CD14-positive monocyte (primary cell): Measurements from ENCODE around the gene PLVAP. TPM values are rescaled to one million over a fixed set of nuclear protein-coding genes. Genes with fewer than 3 reads are reported as not detected.

Source experiments
- DNase-seq, 3 donors: peaks; one replicate each; pipeline ENCODE4 v3.0.0-alpha.2; 2011 to 2022
- H2AFZ ChIP-seq: 2 replicates; pipeline ENCODE4 v1.6.0; 2012; ENCODE audit warnings: mild to moderate bottlenecking, low read depth, low read length, inconsistent platforms; ENCODE audit not compliant: insufficient read depth, poor library complexity, severe bottlenecking
- H3K27ac ChIP-seq, 2 donors: 1 replicate in 1 of 2; 2 replicates in 1 of 2; pipeline ENCODE4 v1.5.1; 2012 to 2013; ENCODE audit warnings: low read length in 2 of 2, control low read depth in 1 of 2, inconsistent platforms in 1 of 2, low read depth in 1 of 2, mild to moderate bottlenecking in 1 of 2
- H3K27me3 ChIP-seq, 2 donors: one replicate each; pipeline versions ENCODE4 v1.6.0 to v1.6.1; 2011 to 2013; ENCODE audit warnings: low read length in 2 of 2; ENCODE audit not compliant: control insufficient read depth in 2 of 2, insufficient read depth in 2 of 2
- H3K36me3 ChIP-seq, 2 donors: replicated peaks in 1 of 2; 1 replicate in 1 of 2; 2 replicates in 1 of 2; pipeline versions ENCODE4 v1.5.1 to v1.6.1; 2012 to 2013; ENCODE audit warnings: low read length in 2 of 2, control low read depth in 1 of 2, inconsistent platforms in 1 of 2, mild to moderate bottlenecking in 1 of 2; ENCODE audit not compliant: insufficient read depth in 2 of 2, control insufficient read depth in 1 of 2
- H3K4me1 ChIP-seq, 2 donors: 1 replicate in 1 of 2; 2 replicates in 1 of 2; pipeline versions ENCODE4 v1.5.1 to v1.6.1; 2012 to 2013; ENCODE audit warnings: low read length in 2 of 2, control low read depth in 1 of 2, inconsistent platforms in 1 of 2, mild to moderate bottlenecking in 1 of 2, moderate library complexity in 1 of 2; ENCODE audit not compliant: insufficient read depth in 2 of 2, control insufficient read depth in 1 of 2
- H3K4me2 ChIP-seq: replicated peaks from 2 replicates; pipeline ENCODE3; 2012; ENCODE audit warnings: low read length, moderate library complexity, mild to moderate bottlenecking; ENCODE audit not compliant: poor library complexity, severe bottlenecking; ENCODE audit errors: extremely low read depth
- H3K4me3 ChIP-seq, 3 experiments: fragments of 200-600 bp in 1 of 3; sonication (generic) in 1 of 3; replicated peaks in 1 of 3; 1 replicate in 2 of 3; 2 replicates in 1 of 3; pipeline ENCODE4 v1.5.1; 2011 to 2013; ENCODE audit warnings: low read length in 3 of 3, mild to moderate bottlenecking in 3 of 3, control low read depth in 2 of 3, low read depth in 2 of 3, inconsistent platforms in 1 of 3, moderate library complexity in 1 of 3
- H3K79me2 ChIP-seq: 2 replicates; pipeline ENCODE4 v1.6.0; 2012; ENCODE audit warnings: mild to moderate bottlenecking, control low read depth, inconsistent platforms, low read length, moderate library complexity; ENCODE audit not compliant: insufficient read depth
- H3K9ac ChIP-seq: 2 replicates; pipeline ENCODE4 v1.6.0; 2017; ENCODE audit warnings: low read length, mild to moderate bottlenecking; ENCODE audit not compliant: insufficient read depth, poor library complexity, severe bottlenecking
- H3K9me3 ChIP-seq, 2 donors: replicated peaks in 1 of 2; 1 replicate in 1 of 2; 2 replicates in 1 of 2; pipeline versions ENCODE4 v1.5.1 to v1.6.1; 2012 to 2013; ENCODE audit warnings: low read length in 2 of 2, control low read depth in 1 of 2; ENCODE audit not compliant: control insufficient read depth in 1 of 2, insufficient read depth in 1 of 2
- H4K20me1 ChIP-seq: 2 replicates; pipeline ENCODE4 v1.6.0; 2012; ENCODE audit warnings: mild to moderate bottlenecking, low read length, control low read depth, moderate library complexity; ENCODE audit not compliant: insufficient read depth
- H3K27ac Mint-ChIP-seq, 7 donors: one replicate each; pipeline ENCODE4 v1.8.0; 2020; ENCODE audit warnings: mild to moderate bottlenecking in 7 of 7, mixed read lengths in 7 of 7, moderate library complexity in 6 of 7, inconsistent platforms in 2 of 7
- H3K27me3 Mint-ChIP-seq, 3 donors: one replicate each; pipeline ENCODE4 v1.8.0; 2021 to 2022; ENCODE audit warnings: low read depth in 3 of 3, mild to moderate bottlenecking in 3 of 3, mixed read lengths in 3 of 3, moderate library complexity in 3 of 3, inconsistent platforms in 1 of 3
- H3K36me3 Mint-ChIP-seq, 2 donors: one replicate each; pipeline ENCODE4 v1.8.0; 2020; ENCODE audit warnings: mixed read lengths in 2 of 2, inconsistent platforms in 1 of 2, mild to moderate bottlenecking in 1 of 2
- H3K4me1 Mint-ChIP-seq: one replicate; pipeline ENCODE4 v1.8.0; 2020; ENCODE audit warnings: mild to moderate bottlenecking, mixed read lengths
- H3K4me3 Mint-ChIP-seq, 2 donors: one replicate each; pipeline ENCODE4 v1.8.0; 2020; ENCODE audit warnings: mild to moderate bottlenecking in 2 of 2, mixed read lengths in 2 of 2, moderate library complexity in 1 of 2
- H3K9me3 Mint-ChIP-seq, 7 donors: one replicate each; pipeline ENCODE4 v1.8.0; 2020 to 2022; ENCODE audit warnings: mixed read lengths in 7 of 7, mild to moderate bottlenecking in 6 of 7, moderate library complexity in 6 of 7, inconsistent platforms in 2 of 7
- WGBS: methylation state at CpG from one replicate; pipeline ENCODE4 v1.1.5; 2013; ENCODE audit warnings: missing lambda C conversion rate; ENCODE audit not compliant: insufficient coverage; 5-methylcytosine and 5-hydroxymethylcytosine counted together
- intact Hi-C, 2 donors: fragments of 100-400 bp; cut with micrococcal nuclease; formaldehyde crosslinking; loops; one replicate each; pipeline versions ENCODE4 v1.15.0 to v1.15.1; 2023
- polyA plus RNA-seq, 3 donors: library from polyadenylated mRNA; depleted of rRNA in 1 of 3; unstranded in 2 of 3; stranded (reverse) in 1 of 3; fragments of 300-500 nt in 2 of 3; fragments of >200 nt in 1 of 3; fragmentation: Illumina TruSeq in 2 of 3; gene quantifications; 1 replicate in 2 of 3; 2 replicates in 1 of 3; pipeline ENCODE4 v1.2.3, GENCODE V29; 2012 to 2021
- TF ChIP-seq, protein P1 (sequence below): fragments of 200-600 bp; IDR thresholded peaks from one replicate; pipeline ENCODE4 v1.8.0; 2022; ENCODE audit warnings: antibody characterized with exemption, mild to moderate bottlenecking

The PLVAP gene
- polyA plus RNA-seq, 3 donors: 0.08 to 0.81 TPM; not detected in 1

DNA sequence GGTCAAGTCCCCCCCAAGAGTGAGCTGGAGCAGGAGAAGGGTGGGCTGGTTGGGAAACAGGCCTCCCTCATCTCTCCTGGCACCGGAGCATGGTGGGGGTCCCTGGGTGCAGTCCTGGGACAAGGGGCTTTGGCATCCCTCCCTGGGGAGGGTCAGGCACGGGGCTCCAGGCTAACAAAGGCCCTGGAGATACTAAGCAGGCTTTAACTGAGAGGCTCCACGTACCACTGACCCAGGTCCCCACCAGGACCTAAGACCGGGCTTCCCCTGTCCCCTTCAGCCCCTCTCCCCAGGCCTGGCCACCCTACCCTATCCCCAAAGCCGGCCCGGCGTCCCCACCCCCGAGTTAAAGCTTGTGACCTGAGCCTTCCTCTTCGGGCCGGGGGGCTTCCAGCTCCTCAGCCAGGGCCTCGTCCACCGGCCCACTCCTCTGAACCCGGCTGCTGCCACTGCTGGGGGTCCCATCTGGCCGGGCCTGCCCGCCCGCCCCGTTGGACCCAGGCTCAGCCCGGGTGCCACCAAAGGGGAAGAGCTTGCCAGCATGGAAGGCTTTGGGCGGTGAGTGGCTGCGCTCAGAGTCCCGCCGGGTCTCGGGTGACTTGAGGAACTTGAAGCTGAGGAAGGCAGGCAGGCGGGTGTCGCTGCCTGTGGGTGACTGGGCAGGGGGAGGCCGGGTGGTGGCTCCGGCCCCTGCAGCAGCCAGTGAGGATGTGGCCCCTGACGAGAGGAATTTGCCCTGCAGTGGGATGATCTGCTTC, 52.6 kb downstream of the PLVAP start:
- peaks cover 0 to 6% (median 2%) of the 10 kb centered on the region in 7 donors for H3K9me3 Mint-ChIP-seq
- H3K27ac ChIP-seq: no peak overlapping the region

DNA sequence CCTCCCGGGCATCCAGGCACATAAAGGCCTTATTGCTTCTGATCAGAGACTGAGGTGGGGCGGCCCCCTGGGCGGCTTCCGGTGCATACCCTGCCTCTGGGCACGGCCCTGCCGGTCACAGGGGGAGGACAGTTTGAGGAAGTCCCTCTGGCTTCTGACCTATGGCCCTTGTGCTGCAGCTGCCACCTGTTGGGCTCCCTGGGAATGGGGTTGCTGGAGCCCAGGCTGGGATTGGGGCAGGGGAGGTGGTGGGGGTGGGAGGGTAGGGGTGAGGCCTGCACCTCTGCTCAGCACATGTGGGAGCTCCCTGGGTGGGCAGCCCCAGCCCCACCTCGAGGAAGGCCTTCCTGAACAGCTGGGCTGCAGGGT, 53.2 kb downstream of the PLVAP start:
- no peaks in the 10 kb centered on the region for H3K79me2 ChIP-seq
- TF ChIP-seq, protein P1, sequence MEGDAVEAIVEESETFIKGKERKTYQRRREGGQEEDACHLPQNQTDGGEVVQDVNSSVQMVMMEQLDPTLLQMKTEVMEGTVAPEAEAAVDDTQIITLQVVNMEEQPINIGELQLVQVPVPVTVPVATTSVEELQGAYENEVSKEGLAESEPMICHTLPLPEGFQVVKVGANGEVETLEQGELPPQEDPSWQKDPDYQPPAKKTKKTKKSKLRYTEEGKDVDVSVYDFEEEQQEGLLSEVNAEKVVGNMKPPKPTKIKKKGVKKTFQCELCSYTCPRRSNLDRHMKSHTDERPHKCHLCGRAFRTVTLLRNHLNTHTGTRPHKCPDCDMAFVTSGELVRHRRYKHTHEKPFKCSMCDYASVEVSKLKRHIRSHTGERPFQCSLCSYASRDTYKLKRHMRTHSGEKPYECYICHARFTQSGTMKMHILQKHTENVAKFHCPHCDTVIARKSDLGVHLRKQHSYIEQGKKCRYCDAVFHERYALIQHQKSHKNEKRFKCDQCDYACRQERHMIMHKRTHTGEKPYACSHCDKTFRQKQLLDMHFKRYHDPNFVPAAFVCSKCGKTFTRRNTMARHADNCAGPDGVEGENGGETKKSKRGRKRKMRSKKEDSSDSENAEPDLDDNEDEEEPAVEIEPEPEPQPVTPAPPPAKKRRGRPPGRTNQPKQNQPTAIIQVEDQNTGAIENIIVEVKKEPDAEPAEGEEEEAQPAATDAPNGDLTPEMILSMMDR: peak; percentile 16
- peaks cover 36 to 48% of the 10 kb centered on the region in 2 donors for H3K36me3 ChIP-seq
- H3K9ac ChIP-seq: no peak overlapping the region
- peak overlapping the region in 1 of 2 donors; percentile 59 for H3K4me3 Mint-ChIP-seq
- peaks cover 30 to 60% of the 10 kb centered on the region in 2 donors for H3K36me3 Mint-ChIP-seq
- intact Hi-C loops: no loop called here
- peak overlapping the region in 2 of 3 experiments; percentile 9 to 56 for H3K4me3 ChIP-seq
- no peaks in the 10 kb centered on the region for H3K9me3 ChIP-seq
- H3K27ac Mint-ChIP-seq: no peak overlapping the region
- no peak overlapping the region for H3K27ac ChIP-seq
- peaks cover 0 to 5% (median 0%) of the 10 kb centered on the region in 7 donors for H3K9me3 Mint-ChIP-seq
- peaks cover 2 to 12% of the 10 kb centered on the region in 2 donors for H3K27me3 ChIP-seq
- H3K4me1 Mint-ChIP-seq: peaks cover 12% of the 10 kb centered on the region
- H3K4me2 ChIP-seq: peak overlapping the region; percentile 75
- H3K27me3 Mint-ChIP-seq: peaks cover 7 to 35% (median 15%) of the 10 kb centered on the region in 3 donors
- WGBS: 29% methylated on average over 6 of the region's 7 CpGs
- peak in 2 of 3 donors; percentile 38 to 64 for DNase-seq
- H3K4me1 ChIP-seq: peaks cover 15 to 18% of the 10 kb centered on the region in 2 donors
- H4K20me1 ChIP-seq: peaks cover 34% of the 10 kb centered on the region
- no peak overlapping the region for H2AFZ ChIP-seq

More for the DNA sequence above, 52.6 kb downstream of the PLVAP start:
- Histone ChIP-seq H3K27me3 (peaks cover 5 to 16% of the 10 kb centered on the region in 2 donors), H3K79me2 (no peaks in the 10 kb centered on the region), H2AFZ (no peak overlapping the region), H3K9me3 (peaks cover 0 to 6% of the 10 kb centered on the region in 2 donors), H3K36me3 (peaks cover 30 to 42% of the 10 kb centered on the region in 2 donors), H3K4me1 (peaks cover 20 to 24% of the 10 kb centered on the region in 2 donors), H4K20me1 (peaks cover 40% of the 10 kb centered on the region), H3K4me2 (peak overlapping the region; percentile 75), H3K4me3 (peak overlapping the region in 1 of 3 experiments; percentile 56), H3K9ac (no peak overlapping the region)
- Mint-ChIP-seq H3K27me3 (peaks cover 13 to 41% (median 20%) of the 10 kb centered on the region in 3 donors), H3K36me3 (peaks cover 26 to 54% of the 10 kb centered on the region in 2 donors), H3K4me3 (no peak overlapping the region), H3K4me1 (peaks cover 15% of the 10 kb centered on the region), H3K27ac (no peak overlapping the region)
- TF ChIP-seq, protein P1: no peak
- WGBS: 75% methylated on average over 22 of the region's 28 CpGs
- DNase-seq: peak in 1 of 3 donors; percentile 8
- intact Hi-C loops: no loop called here
